ENCODE results near the gene LMF1.

LMF1 gene

DNA sequence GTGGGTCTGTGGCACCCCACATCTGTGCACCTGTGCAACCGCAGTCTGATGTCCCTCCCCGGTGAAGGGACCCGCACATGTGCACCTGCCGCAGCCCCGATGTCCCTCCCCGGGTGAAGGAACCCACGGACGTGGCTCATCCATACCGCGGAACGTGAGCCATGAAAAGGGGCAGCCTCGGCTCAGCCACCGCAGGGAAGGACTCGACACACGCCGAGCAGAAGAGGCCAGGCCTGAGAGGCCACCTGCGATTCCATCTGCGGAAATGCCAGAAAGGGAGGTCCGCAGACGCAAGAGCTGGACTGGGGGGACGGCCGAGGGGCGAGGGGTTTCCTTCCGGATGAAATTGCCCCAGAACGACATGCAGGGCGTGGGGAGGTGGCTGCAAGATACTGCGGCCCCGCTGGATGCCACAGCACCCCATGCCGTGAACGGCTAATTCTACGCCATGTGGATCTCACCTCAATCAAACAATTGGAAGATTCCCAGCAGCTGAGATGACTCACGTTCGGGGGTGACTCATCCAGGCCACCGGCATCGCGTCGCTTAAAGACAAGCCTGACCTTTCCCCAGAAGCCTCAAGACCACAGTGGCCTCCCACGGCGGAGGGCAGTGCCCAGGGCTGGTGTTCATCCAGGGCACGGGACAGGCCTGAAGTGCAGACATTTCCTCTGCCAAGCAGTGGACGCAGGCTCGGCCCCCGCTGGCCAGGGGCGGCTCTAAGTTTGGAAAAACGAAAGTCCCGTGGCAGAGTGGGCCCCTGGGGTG, 31.8 kb upstream of the LMF1 start:
- DNase-seq = no peak

DNA sequence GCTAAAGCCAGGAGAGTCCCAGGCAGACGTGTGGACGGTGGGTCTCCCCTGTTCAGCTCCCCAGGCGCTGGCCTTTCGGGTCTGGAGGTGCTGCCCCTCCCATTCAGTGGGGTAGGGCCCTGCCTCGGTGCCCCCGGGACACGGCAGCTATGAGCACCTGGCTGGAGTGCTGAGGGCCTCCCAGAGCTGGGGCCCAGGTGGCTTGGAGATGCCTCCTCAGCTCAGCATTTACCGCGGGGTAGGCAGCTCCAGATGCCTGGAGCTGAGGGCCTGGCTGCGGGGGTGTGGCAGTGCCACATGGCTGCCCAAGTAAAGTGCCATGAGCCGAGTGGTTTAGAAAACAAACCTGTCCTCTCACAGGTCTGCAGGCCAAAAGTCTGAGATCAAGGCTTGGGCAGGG, 30.3 kb upstream of the LMF1 start:
- DNase-seq = no peak

DNA sequence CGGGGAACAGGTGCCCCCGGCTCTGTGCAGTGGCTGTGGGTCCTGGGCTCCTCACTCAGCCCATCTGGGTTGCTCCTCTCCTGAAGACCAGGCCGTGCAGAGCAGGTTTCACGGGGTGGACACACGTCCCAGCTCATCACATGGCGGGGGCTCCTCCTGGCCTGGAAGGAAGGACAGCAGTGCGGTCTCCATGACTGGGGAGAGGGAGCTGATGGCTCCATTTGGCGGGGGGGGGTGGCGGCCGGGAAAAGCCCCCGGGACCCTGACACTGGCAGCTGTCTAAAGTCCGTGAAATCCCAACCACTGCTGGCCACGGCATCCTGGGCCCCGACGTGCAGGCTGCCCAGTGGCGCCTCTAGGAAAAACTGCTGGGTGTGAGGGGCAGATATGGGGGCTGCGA, 29.8 kb upstream of the LMF1 start:
- no peak for DNase-seq

DNA sequence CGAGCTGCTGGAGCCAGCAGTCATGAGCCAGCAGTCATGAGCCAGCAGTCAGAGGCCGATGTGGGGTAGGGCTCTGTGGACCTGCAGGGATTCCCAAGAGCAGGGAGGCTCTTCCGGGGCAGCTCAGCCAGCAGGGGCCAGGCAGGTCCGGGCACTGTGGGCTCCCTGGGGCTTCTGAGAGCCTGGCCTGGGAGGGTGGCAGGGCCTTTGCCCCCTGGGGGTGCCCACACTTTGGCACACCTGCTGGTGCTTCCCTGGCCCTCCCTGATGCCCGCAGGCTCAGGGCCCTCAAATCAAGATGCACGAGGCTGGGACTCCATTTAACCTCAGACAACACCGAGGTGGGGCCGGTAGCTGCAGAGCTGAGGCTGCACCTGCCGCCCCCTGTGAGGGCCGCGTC, 28.9 kb upstream of the LMF1 start:
- DNase-seq = no peak

DNA sequence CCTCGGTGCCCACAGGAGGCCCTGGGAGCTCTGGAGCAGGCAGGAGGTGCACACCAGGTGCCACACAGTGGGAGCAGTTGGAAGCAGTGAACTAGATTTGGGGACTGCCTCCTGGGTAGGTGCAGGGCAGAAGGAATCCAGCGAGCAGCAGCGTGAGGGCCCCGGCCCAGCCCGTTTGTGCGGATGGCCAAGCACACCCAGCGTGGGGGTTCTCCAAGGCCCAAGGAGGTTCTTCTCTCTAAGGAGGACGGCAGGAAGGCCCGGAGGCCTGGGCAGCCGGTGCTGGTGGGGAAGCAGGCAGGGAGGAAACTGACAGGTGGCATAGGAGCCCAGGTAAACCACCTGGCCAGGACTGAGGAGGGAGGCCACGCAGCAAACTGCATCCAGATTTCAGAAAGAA, 27.8 kb upstream of the LMF1 start:
- no peak for DNase-seq

DNA sequence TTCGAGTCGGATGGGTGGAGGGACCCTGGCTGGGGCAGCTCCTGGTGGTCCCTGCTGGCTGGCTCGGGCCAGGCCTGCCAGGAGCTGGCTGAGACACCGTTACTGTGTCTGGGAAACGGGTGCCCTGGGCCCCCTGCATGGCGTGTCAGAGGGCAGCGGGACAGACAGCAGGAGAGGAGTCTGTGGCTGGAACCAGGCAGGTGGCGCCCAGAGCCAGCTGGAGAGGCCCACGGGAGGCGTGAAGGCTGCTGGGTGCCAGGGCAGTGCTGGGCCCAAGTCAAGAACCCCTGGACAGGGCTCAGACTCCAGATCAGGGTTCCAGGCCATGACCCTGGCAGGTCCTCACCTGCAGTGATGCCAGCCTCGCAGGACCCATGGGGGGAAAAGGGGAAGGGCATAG, 27.4 kb upstream of the LMF1 start:
- no peak for DNase-seq

DNA sequence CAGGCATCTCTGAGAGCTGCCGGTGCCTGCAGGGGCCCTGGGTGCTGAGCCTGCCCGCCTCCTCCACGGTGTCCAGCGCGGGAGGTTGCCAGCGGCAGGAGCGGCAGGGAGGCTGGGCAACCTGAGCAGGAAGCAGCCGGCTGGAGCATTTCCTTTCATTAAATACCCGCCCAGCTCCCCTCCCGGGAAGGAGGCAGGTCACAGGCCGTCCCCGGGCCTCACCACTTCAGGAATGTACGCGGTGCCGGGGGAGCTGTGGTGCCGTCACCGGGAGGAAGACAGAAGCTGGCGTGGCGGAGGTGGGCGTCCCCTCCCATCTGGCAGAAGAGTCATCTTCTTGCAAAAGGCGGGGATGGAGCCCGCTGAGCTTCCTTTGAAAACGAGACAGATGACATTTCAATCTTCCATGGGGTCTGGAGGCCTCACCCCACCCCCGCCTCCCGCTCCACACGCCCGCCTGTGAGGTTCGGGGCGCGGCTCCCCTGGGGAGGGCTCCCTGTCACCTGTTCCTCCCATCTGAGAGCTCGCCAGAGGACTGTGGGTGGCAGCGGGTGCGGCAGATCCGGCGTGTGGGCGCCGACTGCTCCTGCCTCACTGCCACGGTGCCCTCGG, 26.8 kb upstream of the LMF1 start:
- DNase-seq = no peak

DNA sequence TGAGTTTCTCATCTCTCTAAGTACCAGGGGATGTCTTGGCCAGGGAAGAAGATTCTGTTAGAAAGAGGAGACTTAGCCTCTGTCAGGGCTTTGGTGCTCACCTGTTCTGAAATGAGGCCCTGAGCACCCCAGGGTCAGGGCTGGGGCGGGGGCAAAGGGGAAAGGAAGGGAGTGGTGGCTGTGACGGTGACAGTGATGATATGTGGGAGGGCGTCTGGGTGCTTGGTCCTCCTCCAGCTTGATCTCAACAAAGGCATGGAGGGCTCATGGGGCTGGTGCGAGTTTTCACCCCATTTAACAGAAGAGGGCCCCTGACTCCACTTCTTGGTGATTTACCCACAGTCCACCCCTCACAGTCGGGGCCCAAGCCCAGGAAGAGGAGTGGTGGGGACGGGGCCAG, 25.9 kb upstream of the LMF1 start:
- no peak for DNase-seq

DNA sequence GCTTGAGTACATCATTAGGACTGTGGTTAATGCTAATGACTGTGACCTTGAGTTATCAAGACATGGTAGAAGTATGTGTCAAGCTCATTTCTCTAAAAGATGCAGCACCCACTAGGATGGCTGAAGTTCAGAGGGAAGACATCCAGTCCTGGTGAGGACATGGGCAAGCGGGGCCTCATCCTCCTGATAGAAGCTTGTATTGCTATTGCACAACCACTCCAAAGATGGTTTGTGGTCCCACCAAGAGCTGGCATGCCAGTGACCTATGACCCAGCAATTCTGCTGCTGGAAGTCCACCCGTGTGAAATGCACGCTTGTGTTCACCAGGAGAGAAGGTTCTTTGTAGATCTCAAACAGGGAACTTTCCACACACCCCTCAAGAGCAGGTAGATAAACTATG, 25.0 kb upstream of the LMF1 start:
- no peak for DNase-seq

DNA sequence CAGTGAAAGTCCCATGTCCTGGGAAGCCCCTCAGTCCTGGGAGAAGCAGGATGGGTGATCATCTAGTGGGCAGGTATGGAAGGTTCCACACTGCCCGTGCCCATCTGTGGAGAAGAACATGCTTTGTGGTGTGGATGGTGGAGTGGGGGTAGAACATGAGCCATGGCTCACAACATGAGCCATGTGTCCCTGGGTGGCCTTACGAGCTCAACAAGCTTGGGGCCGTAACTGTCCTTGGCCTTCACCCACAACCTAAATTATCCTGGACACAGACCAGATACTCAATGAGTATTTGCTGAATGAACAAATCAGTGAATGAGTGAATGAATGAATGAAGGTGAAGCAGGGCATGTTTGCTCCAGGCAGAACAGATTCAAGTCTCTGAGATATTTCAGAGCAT, 24.3 kb upstream of the LMF1 start:
- DNase-seq = no peak

DNA sequence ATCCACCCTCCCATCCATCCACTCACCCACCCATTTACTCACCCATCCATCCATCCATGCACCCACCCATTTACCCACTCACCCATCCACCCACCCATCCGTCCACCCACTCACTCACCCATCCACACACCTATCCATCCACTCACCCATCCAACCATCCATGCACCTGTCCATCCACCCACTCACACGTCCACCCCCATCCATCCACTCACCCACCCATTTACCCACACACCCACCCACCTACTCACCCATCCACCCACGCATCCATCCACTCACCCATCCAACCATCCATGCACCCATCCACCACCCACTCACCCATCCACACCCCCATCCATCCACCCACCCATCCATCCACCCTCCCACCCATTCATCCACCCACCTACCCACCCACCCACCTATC, 22.9 kb upstream of the LMF1 start:
- no peak for DNase-seq

DNA sequence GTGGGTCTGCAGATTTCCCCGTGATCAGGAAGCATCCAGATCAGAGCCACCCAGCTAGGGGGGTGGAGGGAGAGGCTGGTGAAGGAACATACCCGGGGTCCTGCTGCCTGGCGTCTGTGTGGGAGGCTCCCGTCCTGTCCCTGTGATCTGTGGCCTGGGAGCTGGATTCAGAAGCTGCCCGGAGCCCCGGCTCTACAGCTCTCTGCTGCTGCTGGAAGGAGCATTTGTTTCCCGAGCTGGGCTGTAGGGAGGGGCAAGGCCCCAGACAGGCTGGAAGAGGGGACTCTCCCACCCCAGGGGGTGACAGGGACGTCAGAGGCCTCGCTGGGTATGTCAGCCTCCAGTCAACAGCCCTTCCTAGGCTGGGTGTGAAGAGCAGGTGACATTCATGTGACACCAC, 21.0 kb upstream of the LMF1 start:
- no peak for DNase-seq

DNA sequence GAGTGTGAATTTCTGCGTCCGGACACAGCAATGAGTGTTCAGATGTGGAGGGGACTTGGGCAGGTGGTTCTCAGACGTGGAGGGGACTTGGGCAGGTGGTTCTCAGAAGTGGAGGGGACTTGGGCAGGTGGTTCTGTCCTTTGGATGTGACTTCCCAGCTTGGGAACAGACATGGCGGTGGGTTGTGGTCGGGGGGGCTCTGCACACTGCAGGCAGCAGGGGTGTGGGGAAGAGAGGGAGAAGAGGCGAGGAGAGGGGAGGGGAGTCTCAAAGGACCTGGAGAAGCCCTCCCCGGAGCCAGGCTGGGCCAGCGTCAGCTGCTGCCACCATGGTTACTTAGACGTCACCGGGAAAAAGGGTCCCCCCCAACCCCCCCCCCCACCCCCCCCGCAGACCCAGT, 20.6 kb upstream of the LMF1 start:
- no peak for DNase-seq

DNA sequence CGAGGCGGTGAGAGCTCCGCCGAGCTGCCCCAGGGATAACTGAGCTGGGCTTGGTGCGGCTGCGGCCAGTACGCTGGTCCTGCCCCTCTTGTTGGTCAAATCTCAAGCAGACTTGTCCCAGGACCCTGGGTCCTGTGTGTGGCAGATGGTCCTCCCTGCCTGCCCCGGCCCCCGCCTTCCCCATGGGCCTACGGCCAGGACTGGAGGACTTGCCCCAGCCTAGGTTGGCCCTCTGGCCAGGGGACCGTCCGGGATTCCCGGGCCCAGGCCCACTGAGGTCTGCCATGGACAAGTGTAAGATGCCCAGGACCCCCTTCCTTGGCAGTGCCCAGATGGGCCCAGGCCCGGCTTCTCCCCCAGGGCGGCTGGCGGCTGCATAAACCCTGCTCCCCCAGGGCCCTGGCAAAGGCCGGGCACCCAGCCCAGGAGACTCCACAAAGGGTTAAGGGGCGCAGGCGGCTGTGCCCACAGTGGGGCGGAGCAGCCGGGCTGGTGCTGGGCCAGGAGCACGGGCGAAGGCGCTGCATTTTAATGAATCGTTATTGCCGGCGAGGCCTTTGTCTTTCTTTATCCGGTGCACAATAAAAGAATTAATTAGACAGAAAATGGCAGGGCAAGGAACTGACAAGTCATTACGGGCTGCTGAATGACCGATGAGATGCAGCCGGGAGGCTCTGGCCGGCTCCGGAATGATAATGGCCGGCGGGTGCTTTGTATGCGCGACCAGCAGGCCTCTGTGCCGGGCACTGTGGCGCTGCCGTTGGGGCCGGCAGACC, 19.9 kb upstream of the LMF1 start:
- DNase-seq = peak; percentile 74

DNA sequence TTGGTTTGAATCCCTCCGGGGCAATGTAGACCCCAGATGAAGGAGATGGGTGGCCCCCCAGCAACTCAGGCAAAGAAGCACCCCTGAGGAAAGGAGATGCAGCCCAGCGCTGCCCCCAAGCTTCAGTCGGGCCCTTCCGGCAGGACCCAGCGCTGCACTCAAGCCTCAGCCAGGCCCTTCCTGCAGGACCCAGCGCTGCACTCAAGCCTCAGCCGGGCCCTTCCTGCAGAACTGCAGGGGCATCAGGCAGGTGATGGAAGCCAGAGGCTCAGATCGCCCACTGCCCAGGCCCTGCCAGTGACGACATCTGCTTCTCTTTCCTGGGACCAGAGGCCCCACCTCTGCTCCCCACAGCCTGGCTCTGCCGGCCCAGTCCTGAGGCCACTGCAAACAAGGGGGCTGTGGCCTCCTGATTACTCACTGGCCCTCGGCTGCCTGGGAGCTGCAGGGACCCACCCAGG, 18.6 kb upstream of the LMF1 start:
- DNase-seq = no peak

DNA sequence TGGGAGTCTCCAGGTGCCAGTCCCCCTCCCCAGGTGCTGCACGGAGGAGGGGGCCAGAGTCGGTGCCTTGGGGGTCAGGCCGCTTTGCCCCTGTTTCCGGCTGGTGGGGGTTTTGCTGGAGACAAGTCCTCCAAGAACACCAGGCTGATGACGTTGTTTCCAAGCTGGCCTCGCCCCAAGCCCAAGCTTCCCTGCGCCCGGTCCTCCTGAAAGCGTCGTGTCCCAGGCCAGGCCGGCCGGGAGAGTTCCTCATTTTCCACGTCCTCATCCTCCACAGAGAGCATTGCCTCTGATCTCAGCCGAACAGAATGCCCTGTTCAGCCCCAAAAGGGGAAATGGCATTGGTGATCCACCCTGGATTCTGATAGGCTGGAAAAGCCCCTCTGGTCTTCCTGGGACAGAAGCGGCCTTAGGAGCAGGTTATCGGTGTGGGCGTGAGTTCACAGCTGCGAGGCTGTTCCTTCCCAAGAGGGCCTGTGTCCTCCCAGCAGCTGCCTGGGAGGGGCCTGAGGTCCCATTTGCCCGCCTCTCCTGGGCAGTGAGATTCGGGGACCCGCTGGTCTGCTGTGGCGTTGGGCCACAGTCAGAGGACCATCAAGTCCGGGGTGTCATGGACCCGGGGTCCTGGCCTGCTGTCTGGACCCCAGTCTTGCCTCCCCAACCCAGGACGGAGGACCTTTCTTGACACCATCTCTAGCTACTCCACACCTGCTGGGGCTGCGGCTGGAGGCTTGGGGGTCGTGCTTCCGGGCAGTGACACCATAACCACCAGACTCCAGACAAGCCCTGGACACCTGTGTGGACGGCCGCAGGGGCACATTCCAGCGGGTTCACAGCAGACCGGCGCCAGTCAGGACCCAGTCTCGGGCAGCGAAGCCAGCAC, 17.9 kb upstream of the LMF1 start:
- no peak for DNase-seq

DNA sequence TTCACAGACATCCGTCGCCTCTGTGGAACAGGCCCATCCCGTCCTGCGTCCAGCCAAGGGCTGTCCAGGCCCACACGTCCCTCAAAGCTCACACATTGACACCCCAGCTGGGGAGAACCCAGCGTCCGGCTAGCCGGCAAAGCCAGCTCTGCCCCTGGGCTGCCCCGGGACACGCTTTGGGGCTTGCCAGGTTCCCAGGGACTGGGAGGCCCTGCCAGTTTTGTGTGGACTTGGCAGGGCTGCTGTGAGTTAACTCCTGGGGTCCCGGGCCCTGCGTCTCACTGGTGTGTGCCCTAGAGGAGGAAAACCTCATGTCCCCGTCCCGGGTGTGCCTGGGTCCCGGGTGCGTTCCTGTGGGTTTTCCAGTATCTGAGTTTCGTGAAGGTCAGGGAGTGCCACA, 17.1 kb upstream of the LMF1 start:
- peak; percentile 64 for DNase-seq

DNA sequence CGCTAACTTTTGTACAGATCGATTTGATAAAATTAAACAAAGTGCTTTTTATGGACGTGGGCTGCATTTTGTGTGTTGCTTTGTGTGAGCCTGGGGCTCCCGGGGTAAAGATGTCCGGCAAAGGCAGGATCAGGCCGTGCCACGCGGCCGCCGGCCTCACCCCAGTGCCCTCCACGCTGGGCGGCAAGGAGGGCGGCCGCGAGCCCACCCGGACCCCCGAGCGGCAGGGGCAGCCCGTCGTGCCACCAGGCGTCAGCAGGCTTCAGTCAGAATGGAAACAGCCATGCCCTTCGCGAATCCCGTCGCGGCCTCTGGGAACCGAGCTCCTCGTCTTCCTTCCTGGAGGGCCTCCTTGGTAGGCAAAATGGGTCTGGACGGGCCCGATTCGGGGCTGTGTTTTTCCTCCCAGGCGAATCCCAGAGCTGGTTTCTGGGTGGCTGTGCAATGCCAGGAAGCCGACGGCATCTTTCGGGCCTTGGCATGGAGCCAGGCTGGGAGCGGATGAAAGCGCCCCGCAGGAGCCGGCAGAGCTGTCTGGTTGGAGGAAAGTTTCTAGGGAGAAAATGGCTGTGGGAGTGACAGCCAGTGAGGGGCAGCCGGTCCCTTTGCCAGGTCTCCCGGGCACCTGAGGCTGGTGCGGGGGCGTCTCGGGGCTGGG, 16.3 kb upstream of the LMF1 start:
- peak; percentile 37 for DNase-seq

DNA sequence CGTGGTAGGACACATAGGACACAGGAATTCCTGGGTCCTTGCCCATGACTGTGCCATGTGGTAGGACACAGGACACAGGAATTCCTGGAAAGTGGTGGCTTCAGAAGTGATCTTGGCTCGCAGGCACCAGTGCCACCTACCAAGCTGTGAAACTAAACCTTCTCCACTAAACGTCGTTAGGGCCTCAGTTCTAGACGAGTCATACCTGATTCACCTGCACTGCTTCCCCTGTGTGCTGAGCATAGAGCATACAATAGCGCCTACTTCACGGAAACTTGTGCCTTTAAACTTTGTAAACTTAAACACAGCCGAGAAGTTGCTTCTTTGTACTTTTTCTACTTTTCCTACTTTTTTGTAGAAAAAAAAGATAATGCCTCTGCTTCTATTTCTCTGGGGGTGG, 15.6 kb upstream of the LMF1 start:
- no peak for DNase-seq

DNA sequence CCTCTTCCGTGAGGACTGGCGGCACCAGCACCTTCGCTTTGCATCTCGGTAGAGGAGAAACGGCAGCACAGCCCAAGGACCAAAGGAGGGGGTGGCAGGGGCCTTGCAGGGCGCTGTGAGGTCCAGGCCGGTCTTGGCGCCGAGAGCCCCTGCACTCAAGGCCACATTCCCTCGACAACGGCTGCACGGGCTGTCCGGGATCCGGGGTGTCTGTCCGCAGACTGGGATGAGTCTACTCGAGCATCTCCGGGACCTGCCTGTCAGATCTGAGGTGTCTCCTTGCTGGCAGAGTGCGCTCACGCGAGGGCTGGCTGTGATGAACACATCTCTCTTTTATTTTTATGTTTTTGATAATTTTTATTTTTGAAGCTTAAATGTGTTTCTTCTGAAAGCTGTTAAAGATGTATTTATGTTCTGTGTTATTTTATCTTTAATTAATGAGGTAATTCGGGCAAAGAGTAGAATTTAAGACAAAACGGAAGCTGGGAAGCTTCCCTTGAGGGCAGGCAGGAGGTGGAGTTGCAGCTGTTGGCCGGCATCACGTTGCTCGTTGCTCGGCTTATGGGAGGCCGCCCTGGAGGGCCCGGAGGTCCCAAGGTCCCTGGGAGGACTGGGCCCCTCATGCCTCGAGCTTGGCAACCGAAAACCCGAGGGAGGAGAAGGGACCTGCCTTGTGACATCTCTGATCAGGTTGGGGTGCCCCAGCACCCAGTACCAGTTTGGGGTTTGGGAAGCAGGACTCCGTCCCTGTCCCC, 15.0 kb upstream of the LMF1 start:
- no peak for DNase-seq

DNA sequence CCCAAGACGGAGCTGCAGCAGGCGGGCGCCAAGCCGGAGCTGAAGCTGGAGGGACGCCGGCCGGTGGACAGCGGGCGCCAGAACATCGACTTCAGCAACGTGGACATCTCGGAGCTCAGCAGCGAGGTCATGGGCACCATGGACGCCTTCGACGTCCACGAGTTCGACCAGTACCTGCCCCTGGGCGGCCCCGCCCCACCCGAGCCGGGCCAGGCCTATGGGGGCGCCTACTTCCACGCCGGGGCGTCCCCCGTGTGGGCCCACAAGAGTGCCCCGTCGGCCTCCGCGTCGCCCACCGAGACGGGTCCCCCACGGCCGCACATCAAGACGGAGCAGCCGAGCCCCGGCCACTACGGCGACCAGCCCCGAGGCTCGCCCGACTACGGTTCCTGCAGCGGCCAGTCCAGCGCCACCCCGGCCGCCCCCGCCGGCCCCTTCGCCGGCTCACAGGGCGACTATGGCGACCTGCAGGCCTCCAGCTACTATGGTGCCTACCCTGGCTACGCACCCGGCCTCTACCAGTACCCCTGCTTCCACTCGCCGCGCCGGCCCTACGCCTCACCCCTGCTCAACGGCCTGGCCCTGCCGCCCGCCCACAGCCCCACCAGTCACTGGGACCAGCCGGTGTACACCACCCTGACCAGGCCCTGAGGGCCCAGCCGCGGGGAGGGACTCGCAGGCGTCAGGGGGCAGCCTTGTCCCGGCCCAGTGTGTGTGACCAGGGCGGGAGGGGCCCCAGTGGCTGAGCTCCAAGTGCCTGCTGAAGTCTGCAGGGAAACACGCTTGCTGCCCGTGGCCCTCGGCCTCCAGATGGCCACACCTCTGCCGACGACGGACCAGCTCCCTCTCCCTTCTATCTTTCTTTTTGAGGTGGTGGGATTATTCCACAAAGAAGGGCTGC, 14.2 kb upstream of the LMF1 start:
- peak; percentile 72 for DNase-seq

Data from midbrain (tissue), 1 donor.